Prostate gland (tissue), 2 donors: ENCODE measurements around the gene VEZT.

Experiments used
- CTCF ChIP-seq, 4 experiments: fragments of 200-600 bp in 2 of 4; fragments of 450-650 bp in 2 of 4; sonication (generic) in 2 of 4; IDR thresholded peaks; 1 replicate in 3 of 4; 2 replicates in 1 of 4; pipeline ENCODE4 v1.5.1; 2016 to 2019; ENCODE audit warnings: antibody characterized with exemption in 4 of 4, mild to moderate bottlenecking in 2 of 4, moderate library complexity in 2 of 4
- POLR2AphosphoS5 ChIP-seq: sonication (generic); formaldehyde crosslinking; IDR thresholded peaks from one replicate; pipeline ENCODE4 v1.6.1; 2017; ENCODE audit warnings: antibody characterized with exemption

- no peak for TF ChIP-seq CTCF (IDR thresholded peaks at IDR 0.05)
- TF ChIP-seq POLR2AphosphoS5, result no peak
Observed at GRCh38 chr12:95326855-95327254, 109.2 kb downstream of the VEZT start.
